GM18498 (cell line): Measurements from ENCODE around the gene PDZD2.

Experiments used
- ATAC-seq: cut with Tn5 transposase; IDR thresholded peaks from one replicate; pipeline ENCODE4 v1.9.1; 2021; ENCODE audit warnings: mild to moderate bottlenecking, moderate library complexity; ENCODE audit not compliant: unreplicated experiment

The PDZD2 gene

DNA sequence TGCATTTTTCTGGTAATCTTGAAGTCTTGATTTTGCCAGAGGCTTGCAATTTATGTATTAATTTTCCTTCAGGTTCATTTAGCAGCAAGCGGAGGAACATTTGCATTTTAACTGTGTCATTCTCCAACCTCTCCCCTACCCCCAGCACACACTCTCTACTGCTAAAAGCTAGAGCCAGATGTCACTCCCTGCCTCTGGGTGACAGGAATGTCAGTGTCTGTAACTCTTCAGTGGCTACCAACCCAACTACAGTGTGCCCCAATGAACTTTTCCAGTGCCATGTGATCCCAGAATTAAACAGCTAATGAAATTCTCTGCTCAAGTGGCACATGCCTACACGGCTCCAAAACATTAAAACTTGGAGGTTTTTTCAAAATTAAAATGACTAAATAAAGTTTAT is 274.9 kb downstream of the PDZD2 start:
- no peak for ATAC-seq

DNA sequence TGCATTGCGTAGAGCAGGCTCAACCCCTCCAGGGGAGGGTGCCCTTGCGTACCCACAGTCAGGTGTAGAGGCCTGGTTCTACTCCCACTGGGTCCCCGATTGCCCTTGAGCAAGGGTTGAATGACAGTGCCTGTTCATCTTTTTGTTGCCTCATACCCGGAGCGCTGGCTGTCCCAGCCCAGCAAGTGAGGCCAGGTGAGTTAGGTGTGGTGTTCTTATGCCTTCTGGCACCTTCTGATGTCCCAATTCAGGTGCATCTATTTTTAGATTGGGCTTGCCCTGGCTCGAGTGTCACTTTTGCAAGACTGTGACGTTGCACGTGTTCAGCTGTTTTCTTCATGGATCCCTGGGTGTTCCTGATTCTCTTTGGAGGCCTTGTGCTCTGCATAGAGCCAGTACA is 277.4 kb downstream of the PDZD2 start:
- no peak for ATAC-seq

DNA sequence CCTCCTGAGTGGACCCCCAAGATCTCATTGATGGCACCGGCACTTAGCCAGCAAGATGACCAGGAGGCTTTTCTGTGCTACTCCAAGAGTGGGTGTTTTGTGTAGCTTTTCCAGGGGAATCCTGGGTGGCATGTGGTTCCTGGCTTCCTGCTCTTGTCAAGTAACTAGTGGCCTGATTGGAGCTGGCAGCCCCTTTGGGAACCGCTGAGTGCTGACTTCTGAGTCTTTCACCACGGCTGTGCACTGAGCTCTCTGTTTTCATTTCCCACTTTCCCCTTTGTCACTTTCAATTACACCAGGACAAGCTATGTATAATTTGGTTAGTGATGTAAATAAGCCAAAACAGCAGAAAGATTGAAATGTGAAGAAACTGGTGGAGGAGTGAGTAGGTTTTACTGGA is 279.8 kb downstream of the PDZD2 start:
- ATAC-seq, result no peak

- ATAC-seq, result no peak
Observed at GRCh38 chr5:31921852-31922305, 282.9 kb downstream of the PDZD2 start.

GRCh38 chr5:31924005-31924404 is 285.1 kb downstream of the PDZD2 start:
- ATAC-seq, result no peak

GRCh38 chr5:31931874-31932273 is 292.9 kb downstream of the PDZD2 start:
- ATAC-seq, result no peak

DNA sequence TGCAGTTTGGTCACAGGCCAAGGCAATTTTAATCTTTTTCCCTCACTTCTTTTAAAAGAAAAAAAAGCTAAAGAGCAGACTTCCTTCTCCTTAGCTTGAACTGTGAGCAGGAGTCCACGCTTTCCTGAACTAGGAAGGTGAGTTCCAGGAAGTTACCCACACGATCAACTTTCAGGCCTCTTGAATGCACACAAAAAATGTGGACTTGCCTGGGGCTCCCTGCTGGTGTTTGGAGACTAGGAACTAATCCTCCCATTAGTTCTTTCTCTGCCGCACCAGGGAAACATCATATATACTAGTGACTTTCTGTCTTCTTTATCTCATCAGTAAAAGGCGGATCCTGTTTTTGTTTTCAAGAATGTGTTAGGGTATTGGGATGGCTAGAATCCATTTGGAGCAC is 295.2 kb downstream of the PDZD2 start:
- ATAC-seq, result no peak

GRCh38 chr5:31935496-31936369 is 296.8 kb downstream of the PDZD2 start:
- no peak for ATAC-seq

GRCh38 chr5:31936683-31937082 is 297.8 kb downstream of the PDZD2 start:
- no peak for ATAC-seq

- ATAC-seq, result no peak
Observed at GRCh38 chr5:31937226-31937625, 298.3 kb downstream of the PDZD2 start.

DNA sequence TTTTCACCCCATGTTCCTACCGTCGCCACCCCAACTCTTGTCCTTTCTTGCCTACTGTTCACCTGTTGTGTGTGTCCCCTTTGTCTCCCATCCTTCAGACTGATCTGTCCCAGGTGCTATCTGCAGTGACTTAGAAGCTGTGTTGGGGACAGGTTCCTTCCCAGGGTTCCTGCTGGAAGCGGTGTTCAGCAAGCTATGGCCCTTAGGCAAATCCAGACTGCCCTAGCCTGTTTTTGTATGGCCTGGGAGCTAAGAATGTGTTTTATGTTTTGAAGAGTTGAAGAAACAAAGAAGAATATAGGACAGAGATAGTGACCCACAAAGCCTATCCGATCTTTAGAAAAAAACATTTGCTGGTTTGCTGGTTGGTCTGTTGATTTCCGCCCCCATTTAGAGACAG is 298.8 kb downstream of the PDZD2 start:
- ATAC-seq, result no peak

DNA sequence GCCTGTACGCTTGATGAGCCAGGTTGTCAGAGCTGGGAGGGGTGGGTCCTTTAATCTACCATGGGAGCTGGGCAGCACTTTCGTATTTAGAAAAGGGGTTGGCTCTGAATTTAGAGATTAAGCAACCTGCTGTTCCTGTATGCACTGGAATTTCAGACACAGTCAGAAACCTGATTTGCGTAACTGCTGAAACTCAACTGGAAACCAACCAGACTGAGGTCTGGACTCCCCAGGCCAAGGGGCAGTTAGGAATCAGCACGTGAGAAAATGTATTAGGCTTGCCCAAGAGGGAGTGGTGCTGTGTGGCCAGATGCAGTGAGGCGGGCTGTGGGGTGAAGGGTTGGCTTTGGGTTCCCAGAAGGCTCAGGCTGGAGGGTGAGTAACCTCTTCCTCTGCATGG is 300.2 kb downstream of the PDZD2 start:
- no peak for ATAC-seq

GRCh38 chr5:31941151-31941755 is 302.3 kb downstream of the PDZD2 start:
- no peak for ATAC-seq

- ATAC-seq, result no peak
Observed at GRCh38 chr5:31942546-31942945, 303.6 kb downstream of the PDZD2 start.

DNA sequence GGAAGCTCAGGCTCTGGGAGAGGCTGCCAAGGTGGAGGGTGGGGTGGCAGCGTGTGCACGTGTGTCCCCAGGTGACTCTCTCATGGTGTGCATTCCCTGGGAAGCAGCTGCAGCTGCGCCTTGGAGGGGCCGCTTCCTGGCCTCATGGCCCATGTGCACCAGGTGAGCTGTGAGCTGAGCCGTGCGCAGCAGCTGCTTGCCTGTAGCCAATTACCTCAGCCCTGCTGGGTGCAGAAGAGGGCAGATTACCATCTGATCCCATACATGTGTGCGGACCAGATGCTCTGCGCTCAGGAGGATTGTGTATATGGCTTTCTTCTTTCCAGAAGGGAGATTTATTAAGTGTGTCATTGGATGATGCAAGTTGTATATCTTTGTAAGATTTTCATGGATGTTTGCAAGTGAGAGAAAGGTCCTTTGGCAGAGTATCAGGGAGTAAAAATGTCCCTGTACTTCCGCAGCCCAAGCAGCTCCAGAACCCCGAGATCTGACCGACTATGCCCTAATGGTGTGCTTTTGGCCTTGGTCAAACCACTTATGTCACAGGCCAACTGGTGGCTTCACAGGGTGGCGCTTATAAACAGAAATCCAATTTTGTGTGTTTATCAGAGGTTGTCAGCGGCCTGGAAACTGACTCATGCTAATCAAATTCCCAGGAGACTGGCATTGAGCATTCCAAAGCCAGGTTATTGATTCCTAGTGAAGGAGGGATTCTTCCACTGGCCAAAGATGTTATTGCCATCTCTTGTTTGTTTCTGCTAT is 305.9 kb downstream of the PDZD2 start:
- ATAC-seq, result no peak

GRCh38 chr5:31948006-31948405 is 309.1 kb downstream of the PDZD2 start:
- ATAC-seq, result no peak

GRCh38 chr5:31952067-31952466 is 313.1 kb downstream of the PDZD2 start:
- no peak for ATAC-seq

GRCh38 chr5:31954091-31954490 is 315.2 kb downstream of the PDZD2 start:
- ATAC-seq, result no peak

DNA sequence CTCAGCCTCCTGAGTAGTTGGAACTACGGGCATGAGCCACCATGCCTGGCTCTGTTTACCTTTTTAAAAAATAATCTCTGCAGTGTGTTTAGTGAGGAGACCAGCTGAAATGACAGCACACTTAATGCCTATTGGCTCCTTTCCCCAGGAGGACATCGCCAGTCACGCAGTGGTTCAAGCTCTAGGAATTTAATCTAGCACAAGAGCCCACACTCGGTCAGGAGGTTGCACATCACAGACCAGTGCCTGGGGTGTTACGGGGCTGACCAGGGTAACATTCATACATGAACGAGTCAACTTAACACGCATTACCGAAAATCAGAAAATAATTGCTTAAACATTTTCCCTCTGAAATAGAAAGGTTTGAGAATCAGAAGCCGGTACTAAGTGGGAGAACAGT is 318.2 kb downstream of the PDZD2 start:
- ATAC-seq, result no peak

- ATAC-seq, result no peak
Observed at GRCh38 chr5:31962351-31962751, 323.4 kb downstream of the PDZD2 start.

DNA sequence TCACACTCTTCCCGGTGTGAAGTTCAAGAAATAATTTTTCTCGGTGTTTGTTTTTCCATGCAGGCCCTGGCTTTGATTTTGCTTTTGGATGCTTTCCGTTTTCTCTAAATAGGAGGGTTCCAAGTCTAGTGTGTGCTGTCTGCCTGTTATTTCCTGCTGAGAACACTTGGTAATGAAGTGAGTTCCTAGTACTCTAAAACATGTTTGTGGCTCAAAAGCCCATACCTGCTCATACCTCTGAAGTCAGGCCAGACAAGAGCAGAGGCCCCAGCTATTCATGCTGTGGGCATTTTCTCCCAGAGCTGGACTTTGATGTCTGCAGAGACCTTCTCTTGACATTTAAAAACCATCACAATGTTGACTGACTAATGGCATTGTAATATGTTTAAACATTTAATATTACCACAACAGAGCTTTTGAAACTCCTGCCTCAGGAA is 324.0 kb downstream of the PDZD2 start:
- ATAC-seq, result no peak
